ENCODE results near the gene CDADC1. TPM values are rescaled to one million over a fixed set of nuclear protein-coding genes. Genes with fewer than 3 reads are reported as not detected.

Gene CDADC1
- total RNA-seq, 2 experiments from 2014 or later, result 8.6 to 9.0 TPM

DNA sequence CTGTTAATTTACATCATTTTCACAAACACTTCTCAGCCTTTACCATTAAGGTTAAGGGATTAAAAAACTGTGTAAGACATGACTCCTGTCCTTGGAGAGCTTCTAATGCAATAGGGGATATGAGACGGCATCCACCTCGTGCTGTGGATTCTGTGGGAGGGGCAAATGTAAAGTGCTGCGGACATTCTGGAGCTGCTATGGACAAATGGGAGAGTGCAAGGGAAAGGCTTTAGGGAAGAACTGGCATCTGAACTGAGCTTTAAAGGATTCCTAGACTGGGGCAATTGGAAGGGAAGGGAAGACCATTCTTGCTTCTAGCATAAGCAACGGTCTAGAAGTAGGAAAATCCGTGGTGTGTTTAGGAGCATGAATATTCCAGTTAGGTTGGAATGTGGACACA is 31.4 kb downstream of the CDADC1 start:
- DNase-seq (no peak), ATAC-seq (no peak)
- CTCF ChIA-PET, result interaction anchor here (1.3 to 5.3 kb wide), 5 partner anchors 21 to 38 kb away, joined by 5 to 48 read pairs (median 20); partner anchors contain the start of gene CDADC1
- intact Hi-C loops (cut with micrococcal nuclease), result no loop called here
- no peaks in the 10 kb centered on the region for H3K4me1 Mint-ChIP-seq (ENCODE audit: low read depth)
- H3K27me3 Mint-ChIP-seq, result no peaks in the 10 kb centered on the region
- POLR2A ChIA-PET, result no interaction called here
- TF ChIP-seq, protein P1, sequence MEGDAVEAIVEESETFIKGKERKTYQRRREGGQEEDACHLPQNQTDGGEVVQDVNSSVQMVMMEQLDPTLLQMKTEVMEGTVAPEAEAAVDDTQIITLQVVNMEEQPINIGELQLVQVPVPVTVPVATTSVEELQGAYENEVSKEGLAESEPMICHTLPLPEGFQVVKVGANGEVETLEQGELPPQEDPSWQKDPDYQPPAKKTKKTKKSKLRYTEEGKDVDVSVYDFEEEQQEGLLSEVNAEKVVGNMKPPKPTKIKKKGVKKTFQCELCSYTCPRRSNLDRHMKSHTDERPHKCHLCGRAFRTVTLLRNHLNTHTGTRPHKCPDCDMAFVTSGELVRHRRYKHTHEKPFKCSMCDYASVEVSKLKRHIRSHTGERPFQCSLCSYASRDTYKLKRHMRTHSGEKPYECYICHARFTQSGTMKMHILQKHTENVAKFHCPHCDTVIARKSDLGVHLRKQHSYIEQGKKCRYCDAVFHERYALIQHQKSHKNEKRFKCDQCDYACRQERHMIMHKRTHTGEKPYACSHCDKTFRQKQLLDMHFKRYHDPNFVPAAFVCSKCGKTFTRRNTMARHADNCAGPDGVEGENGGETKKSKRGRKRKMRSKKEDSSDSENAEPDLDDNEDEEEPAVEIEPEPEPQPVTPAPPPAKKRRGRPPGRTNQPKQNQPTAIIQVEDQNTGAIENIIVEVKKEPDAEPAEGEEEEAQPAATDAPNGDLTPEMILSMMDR (IDR thresholded peaks at IDR 0.05), result no peak
- H3K36me3 Mint-ChIP-seq (ENCODE audit: low read depth), result peaks cover 5% of the 10 kb centered on the region
- H3K9me3 Mint-ChIP-seq, result no peaks in the 10 kb centered on the region
- H3K27ac Mint-ChIP-seq, result no peak overlapping the region
- H3K4me3 Mint-ChIP-seq, result no peak overlapping the region

DNA sequence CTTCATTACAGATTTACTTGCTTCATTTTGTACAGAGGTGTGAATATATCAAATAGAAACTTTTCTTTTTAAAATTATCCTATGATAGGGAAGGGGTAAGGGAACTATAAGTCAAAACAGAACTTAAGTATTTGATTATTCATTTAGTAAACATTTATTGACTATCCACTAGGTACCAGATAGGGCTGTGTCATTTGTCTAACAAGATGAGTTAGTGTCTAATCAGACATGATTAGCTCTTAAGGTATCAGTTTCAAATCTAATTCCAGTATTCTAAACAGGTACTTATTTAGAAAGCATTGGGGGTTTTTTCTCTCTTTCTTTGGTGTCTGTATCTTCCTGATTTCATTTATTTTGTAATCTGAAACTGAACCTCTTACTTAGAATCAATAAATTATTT is 32.2 kb downstream of the CDADC1 start:
- CTCF ChIA-PET, result interaction anchor here (0.8 to 5.3 kb wide), 22 partner anchors 9 to 324 kb away, joined by 3 to 48 read pairs (median 6); partner anchors contain the start of gene CDADC1
- ATAC-seq (no peak), DNase-seq (no peak)
- no peaks in the 10 kb centered on the region for H3K27me3 Mint-ChIP-seq
- no peak overlapping the region for H3K27ac Mint-ChIP-seq
- H3K9me3 Mint-ChIP-seq, result no peaks in the 10 kb centered on the region
- H3K4me3 Mint-ChIP-seq, result no peak overlapping the region
- intact Hi-C loops (cut with micrococcal nuclease), result no loop called here
- no peaks in the 10 kb centered on the region for H3K4me1 Mint-ChIP-seq (ENCODE audit: low read depth)
- peaks cover 5% of the 10 kb centered on the region for H3K36me3 Mint-ChIP-seq (ENCODE audit: low read depth)
- TF ChIP-seq, protein P1 (IDR thresholded peaks at IDR 0.05), result no peak
- POLR2A ChIA-PET, result no interaction called here

DNA sequence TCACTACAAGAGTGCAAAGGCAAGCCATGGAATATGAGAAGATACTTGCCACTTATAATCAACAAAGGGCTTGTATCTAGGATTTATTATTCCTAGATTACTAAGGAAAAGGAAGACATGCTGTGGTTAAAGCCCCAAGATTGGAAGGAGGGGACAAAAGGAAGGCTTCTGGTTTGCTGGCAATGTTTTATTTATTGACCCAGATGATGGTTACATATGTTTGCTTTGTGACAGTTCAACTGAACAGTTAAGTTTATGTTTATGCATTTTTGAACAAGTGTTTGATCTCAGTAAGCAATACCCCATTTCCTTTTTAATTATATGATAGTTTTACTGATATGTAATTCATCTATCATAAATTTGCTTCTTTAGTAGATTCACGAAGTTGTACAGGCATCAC is 40.3 kb downstream of the CDADC1 start:
- TF ChIP-seq, protein P1 (IDR thresholded peaks at IDR 0.05), result no peak
- ATAC-seq, result no peak

DNA sequence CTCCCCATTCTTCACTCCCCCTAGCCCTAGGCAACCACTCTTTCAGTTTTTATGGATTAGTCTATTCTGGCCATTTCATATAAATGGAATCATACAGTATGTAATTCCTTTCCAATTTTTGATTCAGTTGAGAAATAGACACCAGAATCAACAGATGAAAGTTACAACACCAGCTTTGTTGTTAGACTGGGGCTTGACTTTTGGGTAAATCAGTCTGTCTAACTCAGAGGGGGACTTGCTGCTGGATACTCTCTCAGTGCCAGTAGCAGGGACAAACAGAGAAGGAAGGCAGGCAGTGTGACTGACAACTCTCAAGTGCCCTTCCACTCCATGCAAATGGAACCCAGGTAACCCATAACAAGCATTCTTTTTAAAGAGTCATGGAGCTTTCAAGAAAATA is 40.7 kb downstream of the CDADC1 start:
- H3K9me3 Mint-ChIP-seq, result no peaks in the 10 kb centered on the region
- no peak overlapping the region for H3K27ac Mint-ChIP-seq

More for the DNA sequence above, 40.3 kb downstream of the CDADC1 start:
- Mint-ChIP-seq H3K4me1 (ENCODE audit: low read depth) (peaks cover 9% of the 10 kb centered on the region), H3K27ac (no peak overlapping the region), H3K36me3 (ENCODE audit: low read depth) (peaks cover 5% of the 10 kb centered on the region), H3K27me3 (no peaks in the 10 kb centered on the region), H3K9me3 (no peaks in the 10 kb centered on the region), H3K4me3 (no peak overlapping the region)
- intact Hi-C loops (cut with micrococcal nuclease), result no loop called here
- no peak for DNase-seq
- POLR2A ChIA-PET, result interaction anchor here (1.0 kb wide), 1 partner anchor 40 kb away, joined by 3 read pairs; the partner anchor contains the start of gene CDADC1
- CTCF ChIA-PET, result interaction anchor here (0.7 kb wide), 1 partner anchor 48 kb away, joined by 3 read pairs; no protein-coding TSS in a partner anchor

More for the DNA sequence above, 40.7 kb downstream of the CDADC1 start:
- intact Hi-C loops (cut with micrococcal nuclease), result no loop called here
- H3K4me3 Mint-ChIP-seq, result no peak overlapping the region
- POLR2A ChIA-PET, result interaction anchor here (1.0 kb wide), 1 partner anchor 41 kb away, joined by 3 read pairs; the partner anchor contains the start of gene CDADC1
- no peaks in the 10 kb centered on the region for H3K27me3 Mint-ChIP-seq
- TF ChIP-seq, protein P1 (IDR thresholded peaks at IDR 0.05), result no peak
- H3K4me1 Mint-ChIP-seq (ENCODE audit: low read depth), result peaks cover 9% of the 10 kb centered on the region
- no peak for ATAC-seq
- DNase-seq, result no peak
- CTCF ChIA-PET, result interaction anchor here (0.7 to 1.6 kb wide), 2 partner anchors 8 to 48 kb away, joined by 3 to 6 read pairs; no protein-coding TSS in a partner anchor
- peaks cover 5% of the 10 kb centered on the region for H3K36me3 Mint-ChIP-seq (ENCODE audit: low read depth)
